Epithelial cell of prostate (primary cell): ENCODE data around the gene VSTM5.

Experiments used
- DNase-seq: peaks from one replicate; pipeline ENCODE4 v3.0.0-alpha.2; 2011; ENCODE audit warnings: low read depth, low spot score
- H3K27ac ChIP-seq: fragments of 450-650 bp; 2 replicates; pipeline ENCODE4 v1.5.1; 2017; ENCODE audit warnings: mild to moderate bottlenecking

Gene VSTM5

GRCh38 chr11:93843906-93844305 is 6.5 kb downstream of the VSTM5 start:
- H3K27ac ChIP-seq = no peak overlapping the region
- no peak for DNase-seq

- peak overlapping the region; percentile 18 for H3K27ac ChIP-seq
- DNase-seq = peak; percentile 81
These were observed 8.0 kb downstream of the VSTM5 start for GRCh38 chr11:93842461-93842860.

GRCh38 chr11:93842034-93842433 is 8.4 kb downstream of the VSTM5 start:
- peak overlapping the region; percentile 18 for H3K27ac ChIP-seq
- DNase-seq = no peak

- H3K27ac ChIP-seq = no peak overlapping the region
- DNase-seq = no peak
These were observed 9.0 kb downstream of the VSTM5 start for GRCh38 chr11:93841446-93841845.

GRCh38 chr11:93840981-93841380 is 9.4 kb downstream of the VSTM5 start:
- DNase-seq = no peak
- no peak overlapping the region for H3K27ac ChIP-seq

GRCh38 chr11:93840180-93840579 is 10.2 kb downstream of the VSTM5 start:
- DNase-seq = no peak
- no peak overlapping the region for H3K27ac ChIP-seq

GRCh38 chr11:93838967-93839366 is 11.5 kb downstream of the VSTM5 start:
- no peak for DNase-seq
- H3K27ac ChIP-seq = no peak overlapping the region

GRCh38 chr11:93832780-93833179 is 17.6 kb downstream of the VSTM5 start:
- no peak for DNase-seq
- no peak overlapping the region for H3K27ac ChIP-seq

GRCh38 chr11:93831343-93832127 is 18.9 kb downstream of the VSTM5 start:
- no peak for DNase-seq
- H3K27ac ChIP-seq = no peak overlapping the region

- DNase-seq = no peak
- H3K27ac ChIP-seq = no peak overlapping the region
These were observed 20.8 kb downstream of the VSTM5 start for GRCh38 chr11:93829598-93829997.

- H3K27ac ChIP-seq = no peak overlapping the region
- no peak for DNase-seq
These were observed 23.1 kb downstream of the VSTM5 start for GRCh38 chr11:93827363-93827762.

- DNase-seq = no peak
- H3K27ac ChIP-seq = no peak overlapping the region
These were observed 27.2 kb downstream of the VSTM5 start for GRCh38 chr11:93823210-93823609.

GRCh38 chr11:93822359-93822758 is 28.1 kb downstream of the VSTM5 start:
- H3K27ac ChIP-seq = no peak overlapping the region
- no peak for DNase-seq

GRCh38 chr11:93821617-93822016 is 28.8 kb downstream of the VSTM5 start:
- no peak overlapping the region for H3K27ac ChIP-seq
- DNase-seq = no peak

- no peak overlapping the region for H3K27ac ChIP-seq
- no peak for DNase-seq
These were observed 29.6 kb downstream of the VSTM5 start for GRCh38 chr11:93820847-93821246.

GRCh38 chr11:93819966-93820695 is 30.3 kb downstream of the VSTM5 start:
- DNase-seq = no peak
- H3K27ac ChIP-seq = no peak overlapping the region

- no peak for DNase-seq
These were observed 32.7 kb downstream of the VSTM5 start for GRCh38 chr11:93817426-93818348.

GRCh38 chr11:93814966-93815633 is 35.3 kb downstream of the VSTM5 start:
- no peak for DNase-seq
- no peak overlapping the region for H3K27ac ChIP-seq

More at GRCh38 chr11:93817426-93818348, 32.7 kb downstream of the VSTM5 start:
- no peak overlapping the region for H3K27ac ChIP-seq

- no peak overlapping the region for H3K27ac ChIP-seq
- DNase-seq = no peak
These were observed 36.4 kb downstream of the VSTM5 start for GRCh38 chr11:93813974-93814373.

- H3K27ac ChIP-seq = no peak overlapping the region
- no peak for DNase-seq
These were observed 42.4 kb downstream of the VSTM5 start for GRCh38 chr11:93807980-93808379.
